ENCODE results near the gene PLGLB2.
"Not testable (repeated sequence)": the region's sequence is repeated elsewhere in the genome, so short reads cannot be mapped to it uniquely, and the experiment has no call there.

The PLGLB2 gene

GRCh38 chr2:87747791-87748190 is at the start of gene PLGLB2:
Gene PLGLB2 (plus strand): TSS chr2:87748087. CDS start chr2:87748154, 67 bp downstream.
- DNase-seq (ENCODE audit: low read depth in 3 of 3): not testable (repeated sequence)

- not testable (repeated sequence) for DNase-seq (ENCODE audit: low read depth in 3 of 3)
These were observed 43.1 kb upstream of the PLGLB2 start for GRCh38 chr2:87704572-87705323.

- not testable (repeated sequence) for DNase-seq (ENCODE audit: low read depth in 3 of 3)
These were observed 39.5 kb upstream of the PLGLB2 start for GRCh38 chr2:87708368-87708767.

- DNase-seq (ENCODE audit: low read depth in 3 of 3): not testable (repeated sequence)
These were observed 19.8 kb upstream of the PLGLB2 start for GRCh38 chr2:87727940-87728599.

GRCh38 chr2:87740928-87741327 is 7.0 kb upstream of the PLGLB2 start:
- DNase-seq (ENCODE audit: low read depth in 3 of 3): not testable (repeated sequence)

GRCh38 chr2:87742393-87743108 is 5.3 kb upstream of the PLGLB2 start:
- DNase-seq (ENCODE audit: low read depth in 3 of 3): not testable (repeated sequence)

GRCh38 chr2:87743638-87744037 is 4.2 kb upstream of the PLGLB2 start:
- DNase-seq (ENCODE audit: low read depth in 3 of 3): not testable (repeated sequence)

GRCh38 chr2:87745353-87745951 is 2.4 kb upstream of the PLGLB2 start:
- DNase-seq (ENCODE audit: low read depth in 3 of 3): not testable (repeated sequence)

- not testable (repeated sequence) for DNase-seq (ENCODE audit: low read depth in 3 of 3)
These were observed 637 bp downstream of the PLGLB2 start for GRCh38 chr2:87748524-87748923.

GRCh38 chr2:87750560-87750959 is 2.7 kb downstream of the PLGLB2 start:
- DNase-seq (ENCODE audit: low read depth in 3 of 3): not testable (repeated sequence)

GRCh38 chr2:87754759-87755158 is 6.9 kb downstream of the PLGLB2 start:
- not testable (repeated sequence) for DNase-seq (ENCODE audit: low read depth in 3 of 3)
